NCI-H128 (cell line): ENCODE data around the gene TPPP3.
A peak's percentile ranks its signal among the peaks of the same experiment; 100 is the strongest.

Source experiments
- DNase-seq: peaks from one replicate; lab custom pipeline; 2025; ENCODE audit not compliant: unreplicated experiment; lab: John Stamatoyannopoulos, UW

TPPP3 gene

DNA sequence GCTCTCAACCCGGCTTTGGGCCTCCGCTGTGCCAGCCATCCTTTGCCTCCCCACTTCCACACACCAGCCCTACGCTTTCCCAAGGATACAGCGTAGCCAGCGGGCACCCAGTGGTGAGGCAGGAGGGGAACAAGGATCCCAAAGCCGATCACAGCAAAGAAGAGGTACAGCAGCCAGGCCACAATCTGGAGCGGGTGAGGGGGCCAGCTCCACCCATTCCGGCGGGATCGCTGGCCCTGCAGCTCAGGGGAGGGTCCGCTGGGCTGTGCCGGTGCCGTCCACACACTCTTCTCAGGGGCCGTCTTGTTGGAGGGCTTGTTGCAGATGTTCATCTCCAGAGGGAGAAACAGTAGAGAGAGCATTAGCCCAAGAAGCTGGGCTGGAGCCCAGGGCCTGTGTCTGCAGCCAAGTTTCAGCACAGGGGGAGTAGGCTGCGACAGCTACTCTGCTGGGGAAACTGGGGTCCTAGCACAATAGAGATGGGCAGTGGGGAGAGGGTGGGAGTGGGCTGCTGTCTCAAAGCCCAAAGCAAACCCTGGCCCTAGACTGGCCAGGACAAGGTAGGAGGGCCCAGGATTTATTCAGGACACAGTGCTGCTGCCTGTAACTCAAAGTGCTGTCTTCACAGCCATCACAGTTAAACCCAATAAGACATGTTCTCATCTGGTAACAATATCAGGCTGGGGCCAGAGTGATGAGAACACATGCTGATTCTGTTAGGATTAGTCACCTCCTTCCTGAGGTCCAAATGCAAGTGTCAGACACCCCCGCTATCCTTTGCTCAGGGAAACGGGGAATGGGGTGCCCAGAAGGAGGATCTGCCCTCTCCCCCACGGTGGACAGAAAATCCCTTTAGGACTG is 13.0 kb upstream of the TPPP3 start:
- no peak for DNase-seq

DNA sequence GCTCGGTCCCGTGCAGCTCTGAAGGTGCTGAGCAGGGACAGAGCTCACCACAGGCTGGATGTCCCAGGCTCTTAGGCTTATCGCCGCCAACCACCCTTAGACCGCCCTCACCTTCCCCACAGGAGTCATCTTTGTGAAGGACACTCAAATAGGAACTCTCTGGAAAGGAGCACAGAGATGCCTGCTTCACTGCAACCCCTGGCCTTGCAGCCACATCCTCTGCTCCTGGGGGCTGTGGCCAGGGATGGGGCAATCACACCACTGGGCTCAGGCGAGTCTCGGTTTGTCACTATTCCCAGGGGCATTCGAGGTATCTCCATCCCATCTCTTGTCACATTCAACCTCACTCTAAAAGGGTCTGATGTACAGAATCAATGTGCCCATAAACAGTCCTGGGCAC is 12.0 kb upstream of the TPPP3 start:
- no peak for DNase-seq

DNA sequence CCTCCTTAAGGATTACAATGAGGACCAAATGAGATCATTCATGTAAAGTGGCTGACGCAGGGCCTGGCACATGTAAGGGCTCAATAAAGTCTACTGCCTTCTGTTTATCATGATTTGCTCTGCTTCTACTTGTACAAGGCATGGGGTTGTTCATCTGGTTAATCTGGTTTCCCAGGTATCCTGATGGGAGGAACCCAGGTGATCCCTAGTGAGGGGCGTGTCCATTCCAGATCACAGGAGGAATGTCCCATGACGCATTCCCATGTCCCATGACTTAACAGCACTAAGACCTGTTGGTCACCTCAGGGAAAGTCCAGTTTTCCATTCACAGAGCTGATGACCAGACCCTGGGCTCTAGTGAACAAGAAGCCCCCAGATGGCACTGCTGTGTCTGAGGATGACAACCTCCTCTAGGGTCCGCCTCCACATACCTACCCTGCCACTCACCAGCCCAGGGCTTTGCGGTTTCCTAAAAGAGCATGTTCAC is 11.5 kb upstream of the TPPP3 start:
- no peak for DNase-seq

GRCh38 chr16:67403976-67404555 is 10.8 kb upstream of the TPPP3 start:
- no peak for DNase-seq

DNA sequence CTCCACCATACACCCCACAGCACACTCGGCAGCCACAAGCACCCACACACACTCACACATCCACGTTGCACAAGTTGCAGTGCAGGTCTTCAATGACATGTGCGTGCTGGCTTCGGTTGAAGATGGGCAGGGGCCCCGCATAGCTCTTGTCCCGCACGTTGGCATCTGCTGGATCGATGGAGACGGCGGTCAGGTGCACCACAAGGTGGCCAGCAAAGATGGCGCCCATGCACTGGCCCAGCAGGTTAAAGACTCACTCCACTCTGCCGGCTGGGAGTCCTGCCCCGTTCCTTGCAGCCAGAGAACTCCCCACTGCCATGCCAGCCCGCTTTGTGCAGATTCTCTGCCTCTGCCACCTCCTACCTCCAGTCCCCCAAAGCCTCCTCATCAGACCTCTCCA is 7.6 kb upstream of the TPPP3 start:
- no peak for DNase-seq

GRCh38 chr16:67399749-67400704 is 6.7 kb upstream of the TPPP3 start:
- no peak for DNase-seq

DNA sequence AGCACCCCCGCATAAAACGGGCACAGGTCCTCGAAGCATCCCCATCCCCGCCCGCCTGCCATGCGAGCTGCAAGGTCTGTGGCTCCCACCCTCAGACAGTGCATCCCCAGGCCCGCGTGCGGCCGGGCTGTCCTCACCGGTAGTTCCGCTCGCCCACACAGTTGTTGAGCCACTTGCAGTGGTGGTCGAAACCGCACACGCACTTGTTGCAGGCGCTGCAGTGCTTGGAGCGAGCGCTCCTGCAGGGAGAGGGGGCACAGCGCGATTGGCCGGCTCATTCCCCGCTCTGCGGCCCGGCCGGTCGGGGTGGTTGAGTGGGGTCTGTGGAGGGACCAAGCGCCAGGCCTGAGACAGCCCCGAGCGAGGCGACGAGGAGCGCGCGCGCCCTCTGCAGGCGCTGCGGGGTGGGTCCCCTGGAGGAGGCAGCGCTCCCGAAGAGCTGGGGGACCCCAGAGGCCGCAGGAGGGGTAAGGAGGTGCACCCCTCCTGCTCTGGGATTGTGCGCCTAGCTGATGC is 6.0 kb upstream of the TPPP3 start:
- no peak for DNase-seq

DNA sequence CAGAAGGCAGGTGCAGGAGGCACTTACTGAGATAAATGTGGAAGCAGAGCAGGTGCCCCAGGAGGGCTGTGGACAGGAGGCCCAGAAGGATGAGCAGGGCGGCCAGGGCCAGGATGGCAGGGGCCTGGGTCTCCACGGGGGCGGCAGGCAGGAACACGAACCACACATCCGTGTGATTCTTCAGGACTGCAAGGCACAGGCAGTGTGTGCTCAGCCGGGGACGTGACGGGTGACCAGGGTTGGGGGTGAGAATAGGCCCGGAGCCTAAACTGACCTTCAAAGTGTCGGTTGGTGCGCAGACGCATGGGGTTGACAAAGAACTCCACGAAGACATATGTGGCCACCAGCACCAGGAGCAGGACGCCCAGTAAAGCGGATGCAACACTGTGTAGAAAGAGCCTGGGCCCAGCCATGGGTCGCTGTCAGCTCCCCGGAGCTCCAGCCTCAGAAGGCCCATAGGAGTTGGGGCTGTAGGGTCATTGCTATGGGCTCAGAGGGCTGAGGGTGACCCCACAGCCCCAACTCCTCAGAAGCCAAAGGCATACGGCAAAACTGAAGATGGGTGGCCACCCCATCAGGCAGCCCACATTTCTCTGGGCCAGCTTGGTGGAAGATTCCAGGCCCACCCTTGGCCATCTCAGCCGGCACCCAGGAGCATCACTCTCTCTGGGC is 5.4 kb upstream of the TPPP3 start:
- DNase-seq = no peak

DNA sequence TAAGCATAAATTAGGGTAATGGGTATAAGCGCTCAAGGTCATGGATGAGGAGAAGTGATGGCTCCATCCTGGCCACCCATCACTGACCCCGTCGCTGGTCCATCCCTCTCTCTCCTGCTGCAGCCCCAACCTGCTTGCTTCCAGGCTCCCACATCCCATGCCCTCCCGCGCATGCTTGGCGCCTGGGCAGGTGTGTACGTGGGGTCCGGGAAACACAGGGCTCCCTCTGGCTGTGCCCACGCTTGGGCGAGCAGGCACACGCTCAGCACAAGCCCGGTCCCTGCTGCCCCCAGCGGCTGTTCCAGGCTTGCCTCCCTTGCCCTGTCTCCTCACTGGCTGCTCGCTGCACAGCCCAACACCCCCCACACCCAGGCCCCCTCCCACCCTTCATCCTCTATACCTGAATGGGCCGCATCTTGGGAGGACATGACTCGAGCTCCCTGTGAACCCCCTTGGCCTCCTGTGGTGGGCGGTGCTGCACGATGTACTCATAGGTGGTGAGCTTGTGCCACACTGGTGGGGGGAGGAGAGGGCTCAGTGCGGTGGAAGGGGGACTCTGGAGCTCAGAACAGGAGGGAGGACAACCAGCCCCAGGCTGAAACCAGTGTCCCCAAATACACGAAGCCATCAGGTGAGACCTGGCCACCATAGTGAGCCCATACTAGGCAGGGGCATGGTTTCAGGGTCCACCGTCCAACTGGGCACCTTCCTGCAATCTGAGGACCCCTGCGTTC is 4.7 kb upstream of the TPPP3 start:
- DNase-seq = no peak

- no peak for DNase-seq
Observed at GRCh38 chr16:67397036-67397801, 3.9 kb upstream of the TPPP3 start.

DNA sequence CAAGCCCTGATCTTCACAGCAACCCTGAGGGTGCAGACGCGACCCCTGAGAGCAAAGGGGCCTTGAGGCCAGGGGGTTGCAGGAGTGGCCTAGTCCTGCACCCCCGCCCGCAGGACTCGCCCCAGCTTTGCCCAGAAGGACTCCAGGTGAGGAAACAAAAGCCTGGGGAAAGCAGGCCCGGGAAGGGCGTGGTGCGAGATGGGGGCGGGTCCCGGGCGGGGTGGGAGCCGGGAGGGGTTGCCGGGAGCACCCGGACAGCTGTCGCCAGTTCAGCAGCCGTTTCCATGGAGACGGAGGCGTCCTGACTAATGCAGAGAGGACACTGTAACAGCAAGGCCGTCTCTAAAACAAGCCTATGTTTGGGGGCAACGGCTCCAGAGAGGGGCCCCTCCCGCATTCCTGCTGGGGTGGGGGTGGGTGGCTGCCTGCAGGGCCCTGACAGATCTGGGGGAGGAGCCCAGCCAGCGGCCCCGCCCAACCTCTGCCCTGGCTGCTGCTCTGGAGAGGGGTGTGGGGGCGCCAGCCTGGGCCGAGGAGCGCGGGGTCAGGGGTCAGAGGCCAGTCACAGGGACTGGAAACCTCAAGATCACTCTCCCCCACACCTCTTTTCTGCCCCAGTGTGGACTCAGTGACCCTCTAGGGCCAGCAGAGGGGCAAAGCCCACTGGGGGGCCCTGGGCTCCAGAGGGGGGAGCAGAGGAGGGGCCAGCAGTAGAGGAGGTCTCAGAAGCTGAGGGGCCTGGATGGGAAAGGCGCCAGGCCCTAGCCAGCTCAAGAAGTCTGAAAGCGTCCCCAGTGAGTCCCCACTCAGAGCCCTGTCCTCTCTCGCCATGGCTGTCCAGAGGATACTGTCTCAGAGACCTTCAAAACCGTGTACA is 3.1 kb upstream of the TPPP3 start:
- DNase-seq = peak; percentile 60

- DNase-seq = peak; percentile 68
Observed at GRCh38 chr16:67395458-67396158, 2.3 kb upstream of the TPPP3 start.

DNA sequence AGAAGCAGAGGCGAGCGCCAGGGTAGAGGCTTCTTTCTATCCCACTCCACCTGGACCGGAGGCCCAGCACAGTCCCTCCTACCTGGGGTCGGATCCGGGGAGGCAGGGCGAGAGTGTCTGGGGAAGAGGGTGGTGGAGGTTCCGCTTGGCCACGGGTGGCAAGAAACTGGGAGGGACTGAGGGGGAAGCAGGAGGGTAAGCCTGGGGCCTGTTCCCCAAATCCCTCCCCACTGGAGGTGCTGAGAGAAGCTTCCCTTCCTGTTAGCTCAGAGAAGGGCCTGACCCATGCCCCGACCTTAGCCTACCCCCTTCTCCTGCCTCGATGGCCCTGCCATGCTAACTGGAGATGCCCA is 1.8 kb upstream of the TPPP3 start:
- no peak for DNase-seq

DNA sequence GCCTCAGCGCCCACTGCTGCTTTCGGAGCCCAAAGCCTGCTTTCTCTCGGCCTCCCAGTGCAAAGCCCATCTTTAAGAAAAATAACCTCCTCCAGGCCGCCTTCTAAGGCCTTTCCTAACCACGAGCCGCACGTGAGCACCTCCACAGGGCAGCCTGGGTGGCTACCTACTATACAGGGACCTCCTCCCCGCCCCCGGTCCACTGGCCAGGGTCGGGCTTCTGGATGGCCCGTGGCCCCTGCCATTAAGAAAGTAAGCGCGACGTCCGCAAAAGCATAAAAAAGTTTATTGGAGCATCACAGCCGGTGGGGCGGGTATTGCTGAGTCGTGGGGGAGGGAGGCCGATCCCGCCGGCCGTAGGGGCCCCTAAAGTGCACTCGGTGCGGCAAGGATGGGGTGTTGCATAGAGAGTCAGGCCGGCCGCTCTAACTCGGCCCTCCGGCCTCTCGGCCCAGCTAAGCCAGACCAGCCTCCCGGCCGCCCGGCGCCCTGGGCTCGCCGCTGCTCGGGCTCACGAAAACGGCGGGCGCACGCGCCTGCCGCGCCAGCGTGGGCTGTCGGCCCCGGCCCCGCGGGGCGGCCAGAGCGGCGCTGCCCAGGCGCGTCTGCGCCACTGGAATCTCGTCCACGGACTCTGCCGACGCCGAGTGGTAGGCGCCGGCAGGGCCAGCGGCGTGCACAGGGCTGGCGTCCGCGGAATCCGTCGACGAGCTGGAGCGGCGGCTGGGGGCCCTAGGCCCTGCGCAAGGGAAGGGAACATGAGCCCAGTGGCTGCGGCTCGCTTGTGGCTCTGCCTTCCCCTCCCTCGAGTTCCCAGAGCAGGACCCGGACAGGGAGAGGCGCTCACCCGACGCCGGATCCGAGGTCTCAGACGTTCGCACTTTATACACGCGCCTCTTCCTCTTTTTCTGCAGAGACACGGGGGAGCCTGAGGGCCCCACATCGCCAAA is 1.1 kb upstream of the TPPP3 start:
- DNase-seq = no peak

- DNase-seq = no peak
Observed at GRCh38 chr16:67393788-67394154, 473 bp upstream of the TPPP3 start.

GRCh38 chr16:67392301-67393059 is 818 bp downstream of the TPPP3 start:
- DNase-seq = no peak
